GM04503 (cell line): ENCODE data around the gene IGSF23.

Source experiments
- DNase-seq: peaks from one replicate; pipeline ENCODE4 v3.0.0-alpha.2; 2012; ENCODE audit warnings: low read depth

IGSF23 gene

DNA sequence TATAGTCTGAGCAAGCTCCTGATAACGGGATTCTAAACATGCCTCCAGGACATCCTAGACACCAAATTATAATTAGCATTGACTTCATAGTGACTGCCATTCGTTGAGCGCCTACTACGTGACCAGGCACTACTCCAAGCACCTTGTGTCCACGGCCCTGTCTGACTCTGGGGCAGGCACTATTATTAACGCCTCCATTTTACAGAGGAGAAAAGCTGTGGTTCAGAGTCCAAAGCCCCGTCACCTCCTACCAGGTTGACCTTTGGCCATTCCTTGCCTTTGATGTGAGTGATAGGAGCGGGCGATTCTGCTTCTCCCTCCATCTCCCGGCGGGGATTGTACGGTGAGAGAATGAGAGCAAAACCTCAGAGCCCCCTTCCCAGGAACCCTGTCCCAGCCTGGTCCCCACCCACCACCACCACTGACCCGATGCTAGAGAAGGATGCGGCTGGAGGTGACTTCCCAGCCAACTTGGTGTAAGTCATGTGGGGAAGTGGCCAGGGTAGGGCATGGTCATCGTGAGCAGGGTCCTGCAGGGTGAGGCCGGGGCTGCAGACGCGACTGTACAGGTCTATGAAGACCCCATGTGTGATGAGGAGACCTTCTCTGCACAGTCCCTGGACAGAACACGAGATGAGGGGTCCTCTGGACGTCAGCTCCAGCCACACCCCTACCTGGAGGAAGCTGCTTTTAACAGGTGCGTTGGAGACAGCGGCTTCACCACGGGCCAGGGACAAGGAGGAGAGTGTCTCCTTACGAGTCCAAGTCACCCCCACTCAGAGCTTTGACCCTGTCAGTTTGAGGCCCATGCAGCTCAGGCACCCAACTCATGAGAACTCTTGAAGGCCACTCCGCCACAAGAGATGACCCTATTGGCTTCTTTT lies at the start of gene IGSF23:
TSS of gene IGSF23 (plus strand) at position 269 of the 884 bp plus-strand sequence. CDS start at position 352, 83 bp downstream.
- DNase-seq: no peak

GRCh38 chr19:44566984-44567383 lies 46.4 kb upstream of the IGSF23 start:
- DNase-seq: no peak

GRCh38 chr19:44567745-44568144 lies 45.6 kb upstream of the IGSF23 start:
- no peak for DNase-seq

DNA sequence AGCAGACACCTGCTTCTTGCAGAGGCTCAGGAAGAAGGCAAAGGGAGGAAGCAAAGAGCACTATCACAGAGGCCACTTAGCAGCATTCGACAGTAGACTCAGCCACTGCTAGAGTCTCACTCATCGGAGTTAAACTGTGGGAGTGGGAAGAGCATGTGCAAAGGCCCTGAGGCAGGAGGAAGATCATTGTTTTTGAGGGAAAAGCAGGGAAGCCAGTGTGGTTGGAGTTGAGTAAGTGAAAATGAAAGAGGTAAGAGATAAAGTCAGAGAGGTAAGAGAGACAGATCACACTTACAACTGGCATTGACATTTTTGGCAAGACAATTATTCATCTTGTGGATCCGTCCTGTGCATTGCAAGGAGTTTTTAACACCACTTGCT lies 42.8 kb upstream of the IGSF23 start:
- DNase-seq: no peak

DNA sequence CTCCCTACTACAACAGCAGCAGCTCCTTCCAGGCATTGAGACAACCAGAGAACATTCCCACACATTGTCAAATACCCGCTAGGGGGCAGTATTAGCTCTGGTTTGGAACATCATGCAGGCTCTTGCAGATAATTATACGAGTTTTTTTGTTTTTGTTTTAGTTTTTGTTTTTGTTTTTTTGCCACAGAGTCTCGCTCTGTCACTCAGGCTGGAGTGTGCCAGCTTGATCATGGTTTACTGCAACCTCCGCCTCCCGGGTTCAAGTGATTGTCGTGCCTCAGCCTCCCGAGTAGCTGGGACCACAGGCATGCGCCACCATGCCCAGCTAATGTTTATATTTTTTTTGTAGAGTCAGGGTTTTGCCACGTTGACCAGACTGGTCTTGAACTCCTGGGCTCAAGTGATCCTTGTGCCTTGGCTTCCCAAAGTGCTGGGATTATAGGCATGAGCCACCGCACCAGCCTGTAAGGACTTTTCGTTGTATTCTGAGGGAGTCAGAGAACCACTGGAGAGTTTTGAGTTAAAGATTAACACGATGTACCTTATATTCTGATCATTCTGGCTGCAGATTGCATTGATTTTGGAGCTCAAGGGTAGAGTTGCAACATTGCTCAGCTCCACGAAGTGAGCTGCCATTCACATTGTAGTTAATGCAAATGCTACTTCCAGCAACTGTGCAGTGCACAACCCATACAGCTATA lies 42.2 kb upstream of the IGSF23 start:
- peak; percentile 33 for DNase-seq

DNA sequence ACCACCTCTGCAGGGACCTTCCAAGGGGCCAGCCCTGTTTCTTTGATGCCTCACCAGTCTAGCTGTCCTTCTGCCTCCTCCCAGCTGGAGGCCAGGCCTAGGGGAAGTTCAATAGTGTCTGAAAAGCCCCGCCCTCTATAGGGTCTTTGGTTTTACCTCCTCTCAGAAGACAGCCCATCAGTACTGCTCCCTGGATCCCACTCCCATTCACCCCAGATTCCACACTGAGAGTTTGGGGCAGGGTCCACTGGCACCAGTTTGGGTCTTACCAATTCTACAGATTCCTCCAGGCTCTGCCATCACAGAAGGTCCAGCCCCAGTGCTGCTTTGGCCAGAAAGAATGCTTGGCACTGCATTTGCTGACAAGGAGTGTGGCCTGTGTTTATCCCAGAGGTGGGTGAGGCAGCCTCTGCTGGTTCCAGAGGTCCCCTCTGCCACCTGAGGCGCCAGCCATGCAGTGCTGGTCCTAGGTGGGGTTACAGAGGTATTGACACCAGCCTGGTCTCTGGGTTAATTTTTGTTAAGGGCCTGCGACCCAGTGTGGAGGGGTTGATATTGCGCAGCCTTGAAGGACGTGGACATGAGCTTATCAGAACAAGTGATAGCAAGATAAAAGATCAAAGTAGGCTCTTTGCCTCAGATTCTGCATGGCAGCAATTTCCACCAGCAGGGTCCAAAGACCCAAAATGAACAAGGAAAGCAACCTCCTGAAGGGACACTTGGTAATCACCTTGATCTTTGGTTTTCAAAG lies 41.4 kb upstream of the IGSF23 start:
- no peak for DNase-seq

- DNase-seq: no peak
Measured at GRCh38 chr19:44572581-44572900, 40.8 kb upstream of the IGSF23 start.

GRCh38 chr19:44573183-44573582 lies 40.2 kb upstream of the IGSF23 start:
- no peak for DNase-seq

DNA sequence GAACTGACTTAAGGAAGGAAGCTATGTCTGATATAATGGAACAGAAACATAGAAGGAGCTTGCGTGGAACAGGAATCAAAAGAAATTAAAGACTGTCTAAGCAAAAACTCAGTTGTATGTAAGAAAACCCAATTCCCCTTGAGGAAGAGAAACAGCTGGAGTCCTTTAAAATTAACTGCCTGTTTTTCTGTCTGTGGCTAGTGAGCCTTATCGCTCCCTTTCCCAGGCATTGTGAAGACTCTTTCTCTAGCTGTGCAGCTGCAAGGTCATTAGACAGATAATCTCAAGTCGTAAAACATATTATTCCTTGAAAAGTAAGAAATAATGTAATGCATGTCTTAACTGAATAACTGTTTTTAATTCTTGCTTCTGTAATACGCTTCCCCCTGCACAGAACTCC lies 39.7 kb upstream of the IGSF23 start:
- DNase-seq: no peak

- no peak for DNase-seq
Measured at GRCh38 chr19:44574186-44574950, 39.0 kb upstream of the IGSF23 start.

DNA sequence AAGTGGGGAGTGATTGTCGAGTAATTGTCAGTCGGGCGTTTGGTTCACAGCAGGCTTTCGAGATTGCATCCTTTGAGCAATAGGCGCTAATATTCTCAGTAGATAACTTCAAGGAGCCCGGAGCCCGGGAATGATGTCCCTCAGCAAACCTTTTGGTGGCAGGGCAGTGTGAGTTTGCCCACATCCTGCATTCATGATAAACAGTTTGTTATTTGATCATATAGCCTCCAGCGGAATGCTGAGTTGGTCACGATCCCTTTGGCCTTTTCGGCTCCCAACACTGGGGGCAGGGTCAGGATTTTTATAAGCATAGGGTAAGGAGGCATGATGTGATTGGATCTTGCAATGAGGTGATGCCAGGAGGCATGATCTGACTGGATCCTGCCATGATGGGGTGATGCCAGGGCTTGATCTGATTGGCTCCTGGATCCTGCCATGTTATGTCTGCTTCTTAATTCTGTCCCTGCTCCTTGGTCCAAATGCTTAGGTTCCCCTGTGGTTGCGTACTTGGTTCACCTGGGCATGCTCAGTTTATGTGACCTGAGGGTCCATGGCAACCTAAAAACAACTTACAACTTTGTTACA lies 38.2 kb upstream of the IGSF23 start:
- no peak for DNase-seq

DNA sequence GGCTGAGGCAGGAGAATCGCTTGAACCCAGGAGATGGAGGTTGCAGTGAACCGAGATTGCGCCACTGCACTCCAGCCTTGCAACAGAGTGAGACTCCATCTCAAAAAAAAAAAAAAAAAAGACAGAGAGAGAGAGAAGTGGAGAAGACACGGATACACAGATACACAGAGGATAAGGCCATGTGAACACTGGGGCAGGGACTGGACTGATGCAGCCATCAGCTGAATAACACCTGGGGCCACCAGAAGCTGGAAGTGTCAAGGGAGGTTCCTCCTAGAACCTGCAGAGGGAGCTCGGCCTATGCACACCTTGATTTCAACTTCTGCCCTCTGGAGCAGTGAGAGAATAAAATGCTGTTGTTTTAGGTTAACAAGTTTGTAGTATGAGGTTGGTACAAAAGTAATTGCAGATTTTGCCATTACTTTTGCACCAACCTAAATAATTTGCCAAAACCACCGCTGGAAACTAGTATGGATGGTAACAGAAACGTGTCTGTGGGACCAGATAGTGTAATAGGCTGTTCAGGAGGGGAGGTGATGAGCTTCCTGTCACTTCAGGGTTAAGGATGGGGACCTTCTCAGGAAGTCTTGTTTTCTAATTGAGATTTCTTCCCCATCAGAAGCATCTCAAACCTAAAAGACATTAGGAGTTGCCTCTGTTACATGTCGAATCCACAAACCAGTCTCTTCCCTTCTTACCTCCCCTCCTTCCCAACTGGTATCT lies 36.4 kb upstream of the IGSF23 start:
- DNase-seq: no peak

GRCh38 chr19:44577566-44577874 lies 35.8 kb upstream of the IGSF23 start:
- no peak for DNase-seq

GRCh38 chr19:44579663-44580365 lies 33.5 kb upstream of the IGSF23 start:
- no peak for DNase-seq

- DNase-seq: no peak
Measured at GRCh38 chr19:44580366-44580895, 32.9 kb upstream of the IGSF23 start.

GRCh38 chr19:44581288-44581687 lies 32.1 kb upstream of the IGSF23 start:
- DNase-seq: no peak

DNA sequence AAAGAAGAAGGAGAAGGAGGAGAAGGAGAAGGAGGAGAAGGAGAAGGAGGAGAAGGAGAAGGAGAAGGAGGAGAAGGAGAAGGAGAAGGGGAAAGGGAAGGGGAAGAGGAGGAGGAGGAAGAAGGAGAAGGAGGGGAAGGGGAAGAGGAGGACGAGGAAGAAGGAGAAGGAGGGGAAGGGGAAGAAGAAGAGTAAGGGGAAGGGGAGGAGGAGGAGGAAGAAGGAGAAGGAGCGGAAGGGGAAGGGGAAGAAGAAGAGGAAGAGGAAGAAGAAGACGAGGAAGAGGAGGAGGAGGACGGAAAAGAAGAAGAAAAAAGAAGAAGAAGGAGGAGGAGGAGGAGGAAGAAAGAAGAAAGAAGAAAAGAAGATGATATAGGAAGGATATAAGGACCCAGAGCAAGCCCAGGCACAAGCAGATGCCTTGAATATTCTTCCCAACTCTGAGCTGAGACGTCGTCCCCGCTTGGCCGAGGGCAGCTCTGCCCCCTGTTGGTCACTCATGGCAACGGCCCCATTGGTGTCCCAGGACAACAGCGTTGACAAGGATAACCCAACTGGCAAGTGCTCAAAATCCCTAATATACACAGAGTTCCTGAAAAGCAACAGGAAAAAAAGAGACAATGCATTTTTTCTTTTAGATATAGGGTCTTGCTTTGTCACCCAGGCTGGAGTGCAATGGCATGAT lies 30.6 kb upstream of the IGSF23 start:
- no peak for DNase-seq

DNA sequence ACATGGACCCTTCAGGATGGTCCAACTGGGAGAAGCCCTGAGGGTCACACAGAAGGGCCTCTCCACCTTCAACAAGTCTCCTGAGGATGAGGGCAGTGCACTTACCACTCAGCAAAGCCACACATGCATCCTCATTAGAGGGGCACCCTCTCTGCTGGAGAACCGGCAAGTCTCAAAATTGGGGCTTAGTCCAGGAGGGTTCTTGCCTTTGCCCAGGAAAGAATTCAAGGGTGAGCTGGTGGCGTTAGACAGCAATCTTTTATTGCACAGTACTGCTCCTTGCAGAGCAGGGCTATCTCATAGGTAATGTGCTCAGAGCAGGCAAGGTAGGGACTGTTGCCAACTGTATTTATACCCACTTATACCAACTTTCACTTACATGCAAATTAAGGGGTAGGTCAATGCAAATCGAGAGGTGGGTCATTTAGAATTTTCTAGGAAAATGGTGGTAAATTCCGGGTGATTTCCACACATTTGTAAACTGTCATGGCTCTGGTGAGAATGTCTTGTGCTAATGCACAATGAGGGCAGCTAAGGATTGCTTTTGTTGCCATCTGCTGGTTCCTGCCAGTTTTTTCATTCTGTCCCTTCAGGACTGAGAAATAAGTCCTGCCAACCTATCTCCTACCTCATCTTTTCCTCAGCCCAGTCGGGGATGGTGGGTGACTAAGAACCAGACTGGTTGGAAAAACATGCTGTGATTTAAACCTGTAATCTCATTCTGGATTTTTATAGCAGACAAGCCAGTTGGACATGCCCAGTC lies 27.8 kb upstream of the IGSF23 start:
- DNase-seq: no peak
